T-cell (primary cell): ENCODE data around the gene TDP1. TPM values are rescaled to one million over a fixed set of nuclear protein-coding genes. Genes with fewer than 3 reads are reported as not detected.

Source experiments
- ATAC-seq, 4 experiments: fragments of 200-7000 bp in 3 of 4; fragments of 150-1000 bp in 1 of 4; cut with Tn5 transposase; replicated peaks in 1 of 4; 1 replicate in 3 of 4; 2 replicates in 1 of 4; pipeline ENCODE4 v1.10.0; 2021; ENCODE audit warnings: moderate library complexity in 3 of 4, mild to moderate bottlenecking in 2 of 4, moderate number of reproducible peaks in 1 of 4
- CTCF ChIA-PET, 2 donors: fragments of 300-600 bp; sonication (Branson Sonifier 250); formaldehyde crosslinking; loops; one replicate each; lab custom pipeline; 2022; ENCODE audit warnings: antibody characterized with exemption in 2 of 2; lab: Charles Lee
- POLR2A ChIA-PET, 2 donors: fragments of 300-600 bp; sonication (Branson Sonifier 250); formaldehyde crosslinking; loops; one replicate each; lab custom pipeline; 2022; ENCODE audit warnings: antibody characterized with exemption in 2 of 2; lab: Charles Lee
- DNase-seq, 35 experiments: peaks; one replicate each; pipeline versions ENCODE4 v3.0.0 to v3.0.0-alpha.2; 2013 to 2023
- H3K27ac ChIP-seq: one replicate; pipeline ENCODE4 v1.5.1; 2013; ENCODE audit warnings: low read length
- H3K27me3 ChIP-seq, 2 experiments: replicated peaks in 1 of 2; 1 replicate in 1 of 2; 2 replicates in 1 of 2; pipeline versions ENCODE4 v1.6.1 to v1.7.0; 2013; ENCODE audit warnings: low read length in 1 of 2, mixed read lengths in 1 of 2; ENCODE audit not compliant: control insufficient read depth in 2 of 2, insufficient read depth in 2 of 2; ENCODE audit errors: extremely low read depth in 1 of 2
- H3K36me3 ChIP-seq, 2 donors: 1 replicate in 1 of 2; 2 replicates in 1 of 2; pipeline versions ENCODE4 v1.6.1 to v1.7.0; 2013; ENCODE audit warnings: low read length in 1 of 2; ENCODE audit not compliant: control insufficient read depth in 2 of 2, insufficient read depth in 1 of 2; ENCODE audit errors: extremely low read depth in 1 of 2
- H3K4me1 ChIP-seq, 2 experiments: 1 replicate in 1 of 2; 2 replicates in 1 of 2; pipeline versions ENCODE4 v1.6.1 to v1.7.0; 2013; ENCODE audit warnings: low read length in 2 of 2, mixed read lengths in 1 of 2; ENCODE audit not compliant: insufficient read depth in 2 of 2, control insufficient read depth in 1 of 2; ENCODE audit errors: extremely low read depth in 1 of 2
- H3K4me3 ChIP-seq, 2 donors: 1 replicate in 1 of 2; 2 replicates in 1 of 2; pipeline versions ENCODE4 v1.5.1 to v1.7.0; 2013; ENCODE audit warnings: mild to moderate bottlenecking in 2 of 2, low read length in 1 of 2, moderate library complexity in 1 of 2; ENCODE audit not compliant: control insufficient read depth in 1 of 2; ENCODE audit errors: extremely low read depth in 1 of 2
- H3K9me3 ChIP-seq: 2 replicates; pipeline ENCODE4 v1.7.0; 2013
- H3K27ac Mint-ChIP-seq, 2 donors: one replicate each; pipeline ENCODE4 v1.8.0; 2020 to 2021; ENCODE audit warnings: mild to moderate bottlenecking in 2 of 2, mixed read lengths in 2 of 2
- H3K27me3 Mint-ChIP-seq, 2 donors: one replicate each; pipeline ENCODE4 v1.8.0; 2021 to 2022; ENCODE audit warnings: mixed read lengths in 2 of 2
- H3K36me3 Mint-ChIP-seq: one replicate; pipeline ENCODE4 v1.8.0; 2021; ENCODE audit warnings: mixed read lengths
- H3K4me1 Mint-ChIP-seq, 3 donors: one replicate each; pipeline ENCODE4 v1.8.0; 2020 to 2022; ENCODE audit warnings: mixed read lengths in 3 of 3, mild to moderate bottlenecking in 1 of 3
- H3K4me3 Mint-ChIP-seq, 3 donors: one replicate each; pipeline ENCODE4 v1.8.0; 2020 to 2022; ENCODE audit warnings: mild to moderate bottlenecking in 3 of 3, mixed read lengths in 3 of 3, moderate library complexity in 3 of 3
- H3K9me3 Mint-ChIP-seq, 3 donors: one replicate each; pipeline ENCODE4 v1.8.0; 2020 to 2022; ENCODE audit warnings: mixed read lengths in 3 of 3
- WGBS: methylation state at CpG from one replicate; pipeline ENCODE4 v1.1.5; 2013; ENCODE audit warnings: missing lambda C conversion rate; ENCODE audit not compliant: insufficient coverage; 5-methylcytosine and 5-hydroxymethylcytosine counted together
- total RNA-seq, 35 experiments: library from RNA in 6 of 35; stranded (reverse) in 6 of 35; fragments of 120-200 nt in 1 of 35; gene quantifications; one replicate each; pipeline versions ENCODE4 v1.2.1 to v1.2.4 and lab custom pipeline; 2013 to 2026

TDP1 gene
- total RNA-seq, 5 donors from 2014 or later (not counting 1 experiment from before 2014, with no cell fraction given): 42.8 to 72.9 (median 44.4) TPM

DNA sequence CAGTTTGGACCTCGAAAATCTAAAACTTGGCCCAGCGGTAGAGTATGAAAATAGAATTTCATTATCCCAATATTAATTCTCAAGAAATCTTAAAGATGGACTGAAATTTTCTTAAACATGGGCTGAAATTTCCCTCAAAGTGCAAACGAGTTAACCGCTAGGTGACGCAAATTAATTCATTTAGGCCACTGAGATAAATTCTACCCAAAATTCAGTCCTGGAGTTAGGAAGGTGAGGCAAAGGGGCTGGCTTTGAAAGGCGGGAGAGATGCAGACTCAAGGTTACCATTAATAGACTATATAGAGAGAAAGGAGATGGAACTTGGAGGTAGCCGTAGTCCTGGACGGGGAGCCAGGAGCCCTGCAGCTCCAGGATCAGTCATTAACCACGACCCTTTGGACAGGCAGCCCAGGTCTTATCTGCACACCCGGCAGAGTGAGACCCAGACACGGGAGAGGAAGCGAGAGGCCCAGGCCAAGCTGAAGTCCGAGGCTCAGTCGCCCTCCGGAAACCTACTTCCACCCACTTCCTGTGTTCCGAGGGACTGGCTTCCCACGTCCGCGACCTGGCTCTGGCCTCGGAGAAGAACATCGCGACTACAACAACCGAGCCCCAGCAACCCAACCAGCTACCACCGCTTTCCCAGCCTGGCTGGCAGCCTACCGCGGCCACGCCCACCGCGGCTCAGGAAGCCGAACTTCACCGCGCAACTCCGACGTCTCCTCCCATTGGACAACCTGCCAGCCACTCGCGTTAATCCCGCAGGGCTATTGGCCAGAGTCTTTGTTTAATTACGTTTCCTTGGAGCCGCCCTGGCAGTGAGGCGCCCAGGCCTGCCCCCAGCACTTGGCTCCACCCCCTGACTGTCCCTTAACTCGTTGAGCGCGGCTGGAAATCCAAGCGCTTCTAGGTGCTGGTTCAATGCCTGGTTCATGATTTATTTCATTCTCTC, 1.4 kb upstream of the TDP1 start, which contains the start of gene EFCAB11:
TSS of gene EFCAB11 (minus strand) at position 661 of the 952 bp plus-strand sequence. CDS start at position 591, 70 bp downstream.
- peak within 1 kb of the TSS; percentile 78 to 85 for H3K4me3 ChIP-seq
- ChIA-PET CTCF (interaction anchor here (1.0 to 1.1 kb wide), 3 partner anchors 19 to 524 kb away, joined by 3 to 4 read pairs (median 3); no protein-coding TSS in a partner anchor), POLR2A (interaction anchor here (0.6 to 1.3 kb wide), 3 partner anchors 18 to 311 kb away, joined by 3 to 6 read pairs (median 3); no protein-coding TSS in a partner anchor)
- no peaks in the 10 kb centered on the region for H3K9me3 Mint-ChIP-seq
- peaks cover 40 to 46% (median 45%) of the 10 kb centered on the region in 3 donors for H3K4me1 Mint-ChIP-seq
- no peaks in the 10 kb centered on the region for H3K27me3 ChIP-seq
- peak within 1 kb of the TSS; percentile 87 to 92 for H3K27ac Mint-ChIP-seq
- H3K36me3 ChIP-seq: peaks cover 3 to 8% of the 10 kb centered on the region in 2 donors
- peaks cover 23 to 30% of the 10 kb centered on the region in 2 experiments for H3K4me1 ChIP-seq
- peaks cover 13% of the 10 kb centered on the region for H3K36me3 Mint-ChIP-seq
- peak within 1 kb of the TSS; percentile 85 to 94 (median 92) for H3K4me3 Mint-ChIP-seq
- ATAC-seq (peak; percentile 80 to 84 (median 82)), DNase-seq (peak; percentile 82 to 98 (median 96))
- H3K9me3 ChIP-seq: no peaks in the 10 kb centered on the region
- H3K27ac ChIP-seq: peak within 1 kb of the TSS; percentile 48
- H3K27me3 Mint-ChIP-seq: no peaks in the 10 kb centered on the region
- under 1% methylated on average over 31 of the region's 44 CpGs for WGBS

GRCh38 chr14:89955022-89955744, 544 bp upstream of the TDP1 start:
- peaks cover 13% of the 10 kb centered on the region for H3K36me3 Mint-ChIP-seq
- H3K27me3 ChIP-seq: no peaks in the 10 kb centered on the region
- peaks cover 29 to 30% of the 10 kb centered on the region in 2 experiments for H3K4me1 ChIP-seq
- H3K4me3 Mint-ChIP-seq: peak overlapping the region; percentile 85 to 94 (median 92)
- DNase-seq: peak in 2 of 35 experiments; percentile 3 to 6
- CTCF ChIA-PET: interaction anchor here (0.6 to 2.7 kb wide), 4 partner anchors 13 to 444 kb away, joined by 3 to 9 read pairs (median 4); no protein-coding TSS in a partner anchor
- POLR2A ChIA-PET: interaction anchor here (0.5 to 1.3 kb wide), 3 partner anchors 18 to 310 kb away, joined by 3 to 6 read pairs (median 3); no protein-coding TSS in a partner anchor
- H3K4me1 Mint-ChIP-seq: peaks cover 48 to 53% (median 52%) of the 10 kb centered on the region in 3 donors
- H3K27me3 Mint-ChIP-seq: no peaks in the 10 kb centered on the region
- H3K27ac ChIP-seq: peak overlapping the region; percentile 48
- 4% methylated on average over 11 of the region's 20 CpGs for WGBS
- H3K36me3 ChIP-seq: peaks cover 3 to 8% of the 10 kb centered on the region in 2 donors
- H3K27ac Mint-ChIP-seq: peak overlapping the region; percentile 87 to 92
- ATAC-seq: peak; percentile 8 to 21 (median 16)
- no peaks in the 10 kb centered on the region for H3K9me3 ChIP-seq
- no peaks in the 10 kb centered on the region for H3K9me3 Mint-ChIP-seq
- peak overlapping the region; percentile 78 to 85 for H3K4me3 ChIP-seq

- POLR2A ChIA-PET: interaction anchor here (0.6 to 1.2 kb wide), 8 partner anchors 16 to 1441 kb away, joined by 3 to 6 read pairs (median 4); no protein-coding TSS in a partner anchor
- Mint-ChIP-seq H3K4me1 (peaks cover 62 to 68% (median 67%) of the 10 kb centered on the region in 3 donors), H3K9me3 (no peaks in the 10 kb centered on the region), H3K27ac (peak overlapping the region; percentile 96 to 97), H3K36me3 (peaks cover 24% of the 10 kb centered on the region), H3K27me3 (no peaks in the 10 kb centered on the region), H3K4me3 (peak overlapping the region; percentile 85 to 94 (median 92))
- CTCF ChIA-PET: interaction anchor here in 1 of 2 donors (0.6 to 2.7 kb wide), 3 partner anchors 16 to 1271 kb away, joined by 3 to 9 read pairs (median 4); no protein-coding TSS in a partner anchor
- no peaks in the 10 kb centered on the region for H3K27me3 ChIP-seq
- H3K27ac ChIP-seq: peak overlapping the region; percentile 99
- DNase-seq (no peak), ATAC-seq (no peak)
- peak overlapping the region; percentile 78 to 85 for H3K4me3 ChIP-seq
- peaks cover 32 to 36% of the 10 kb centered on the region in 2 experiments for H3K4me1 ChIP-seq
- H3K9me3 ChIP-seq: no peaks in the 10 kb centered on the region
- 64% methylated on average over 9 of the region's 15 CpGs for WGBS
- H3K36me3 ChIP-seq: peaks cover 3 to 8% of the 10 kb centered on the region in 2 donors
Observed at GRCh38 chr14:89956661-89957009, 908 bp downstream of the TDP1 start.

- CTCF ChIA-PET: interaction anchor here in 1 of 2 donors (0.7 to 2.7 kb wide), 2 partner anchors 16 to 237 kb away, joined by 3 to 9 read pairs; no protein-coding TSS in a partner anchor
Observed at GRCh38 chr14:89957376-89957775, 1.6 kb downstream of the TDP1 start.

GRCh38 chr14:89957791-89958190, 2.1 kb downstream of the TDP1 start:
- Mint-ChIP-seq H3K36me3 (peaks cover 29% of the 10 kb centered on the region), H3K4me3 (peak overlapping the region; percentile 85 to 94 (median 92)), H3K27ac (no peak overlapping the region), H3K4me1 (peaks cover 66 to 74% (median 70%) of the 10 kb centered on the region in 3 donors), H3K9me3 (no peaks in the 10 kb centered on the region), H3K27me3 (no peaks in the 10 kb centered on the region)
- H3K4me1 ChIP-seq: peaks cover 32 to 36% of the 10 kb centered on the region in 2 experiments
- H3K27me3 ChIP-seq: no peaks in the 10 kb centered on the region
- no peak for DNase-seq
- H3K36me3 ChIP-seq: peaks cover 5 to 10% of the 10 kb centered on the region in 2 donors
- 96% methylated on average over 5 of the region's 8 CpGs for WGBS
- CTCF ChIA-PET: interaction anchor here in 1 of 2 donors (0.7 to 2.7 kb wide), 2 partner anchors 15 to 237 kb away, joined by 3 to 9 read pairs; no protein-coding TSS in a partner anchor
- POLR2A ChIA-PET: interaction anchor here (0.6 to 0.7 kb wide), 2 partner anchors 157 to 325 kb away, joined by 3 to 4 read pairs; no protein-coding TSS in a partner anchor
- no peak for ATAC-seq
- no peak overlapping the region for H3K4me3 ChIP-seq
- no peak overlapping the region for H3K27ac ChIP-seq
- no peaks in the 10 kb centered on the region for H3K9me3 ChIP-seq

More at GRCh38 chr14:89957376-89957775, 1.6 kb downstream of the TDP1 start:
- Histone ChIP-seq H3K4me1 (peaks cover 32 to 36% of the 10 kb centered on the region in 2 experiments), H3K27me3 (no peaks in the 10 kb centered on the region), H3K9me3 (no peaks in the 10 kb centered on the region), H3K27ac (peak overlapping the region; percentile 99), H3K4me3 (no peak overlapping the region), H3K36me3 (peaks cover 3 to 8% of the 10 kb centered on the region in 2 donors)
- WGBS: no CpG with 5 or more reads among the region's 1 CpG
- peak overlapping the region; percentile 85 to 94 (median 92) for H3K4me3 Mint-ChIP-seq
- peak overlapping the region; percentile 96 to 97 for H3K27ac Mint-ChIP-seq
- DNase-seq (no peak), ATAC-seq (no peak)
- H3K36me3 Mint-ChIP-seq: peaks cover 25% of the 10 kb centered on the region
- H3K27me3 Mint-ChIP-seq: no peaks in the 10 kb centered on the region
- POLR2A ChIA-PET: interaction anchor here (0.6 to 0.7 kb wide), 2 partner anchors 157 to 325 kb away, joined by 3 to 4 read pairs; no protein-coding TSS in a partner anchor
- H3K4me1 Mint-ChIP-seq: peaks cover 66 to 70% (median 70%) of the 10 kb centered on the region in 3 donors
- no peaks in the 10 kb centered on the region for H3K9me3 Mint-ChIP-seq
